ENCODE results near the gene ARSJ.

The ARSJ gene

GRCh38 chr4:113982181-113982580, 2.7 kb upstream of the ARSJ start:
- no peak for DNase-seq

- no peak for DNase-seq
Measured at GRCh38 chr4:113981591-113981990, 2.1 kb upstream of the ARSJ start.

GRCh38 chr4:113979905-113980615, 613 bp upstream of the ARSJ start:
- DNase-seq, result no peak

GRCh38 chr4:113978561-113979147, 793 bp downstream of the ARSJ start:
- DNase-seq, result no peak

GRCh38 chr4:113978105-113978504, 1.3 kb downstream of the ARSJ start:
- no peak for DNase-seq

DNA sequence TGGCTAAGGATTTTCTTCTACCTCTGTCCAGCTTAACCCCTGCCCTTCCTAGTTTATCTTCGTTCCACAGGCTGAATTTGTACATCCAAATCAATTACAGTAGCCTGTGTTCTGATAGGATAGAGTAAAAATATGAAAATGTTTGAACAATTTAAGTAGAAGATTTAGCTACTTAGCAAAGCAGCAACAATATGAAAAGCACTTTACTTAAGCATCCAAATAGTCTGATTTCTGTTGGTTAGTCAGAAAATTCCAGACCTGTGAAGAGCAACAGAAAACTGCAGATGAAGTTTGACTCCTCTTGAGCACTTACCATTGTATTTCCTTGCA, 2.0 kb downstream of the ARSJ start:
- no peak for DNase-seq

GRCh38 chr4:113976741-113977525, 2.5 kb downstream of the ARSJ start:
- DNase-seq, result no peak

- DNase-seq, result no peak
Measured at GRCh38 chr4:113975578-113975977, 3.9 kb downstream of the ARSJ start.

- DNase-seq, result no peak
Measured at GRCh38 chr4:113974467-113974866, 5.0 kb downstream of the ARSJ start.

DNA sequence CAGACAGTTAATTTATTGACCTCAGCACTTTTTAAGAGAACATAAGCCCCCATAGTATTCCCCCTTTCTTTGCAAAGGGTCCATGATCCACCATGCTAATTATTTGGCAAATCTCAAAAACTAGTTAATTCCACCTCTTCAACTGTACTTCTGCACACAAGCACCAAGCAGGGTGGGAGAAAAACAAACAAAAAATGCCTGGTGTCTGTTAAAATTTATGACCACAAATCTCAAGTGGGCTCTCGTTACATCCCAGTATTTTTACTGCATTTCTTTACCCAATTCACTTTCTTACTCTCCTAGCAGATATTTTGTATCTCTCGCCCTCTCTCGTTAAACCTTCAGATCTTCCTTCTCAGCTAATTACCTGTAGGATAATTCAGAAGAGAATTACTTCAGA, 6.1 kb downstream of the ARSJ start:
- DNase-seq, result no peak

DNA sequence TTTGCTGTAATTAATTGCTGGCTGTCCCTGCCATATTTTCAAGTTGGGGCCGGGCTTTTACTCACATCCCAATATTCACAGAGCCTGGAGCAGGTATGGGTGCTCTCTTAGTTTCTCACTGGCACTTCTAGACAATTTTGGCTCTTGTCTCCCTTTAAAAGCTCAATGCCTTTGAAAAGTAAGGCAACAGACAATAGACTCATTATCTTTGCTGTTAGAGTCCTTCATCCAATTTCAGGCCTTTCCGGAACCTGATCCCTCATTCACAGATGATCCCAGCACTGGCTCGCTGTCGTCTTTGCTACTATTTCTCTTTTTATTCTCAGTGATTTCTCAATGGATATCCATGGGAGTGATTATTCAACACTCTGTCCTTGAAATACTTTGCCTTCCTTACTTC, 6.7 kb downstream of the ARSJ start:
- no peak for DNase-seq

GRCh38 chr4:113971706-113972360, 7.6 kb downstream of the ARSJ start:
- DNase-seq, result no peak

DNA sequence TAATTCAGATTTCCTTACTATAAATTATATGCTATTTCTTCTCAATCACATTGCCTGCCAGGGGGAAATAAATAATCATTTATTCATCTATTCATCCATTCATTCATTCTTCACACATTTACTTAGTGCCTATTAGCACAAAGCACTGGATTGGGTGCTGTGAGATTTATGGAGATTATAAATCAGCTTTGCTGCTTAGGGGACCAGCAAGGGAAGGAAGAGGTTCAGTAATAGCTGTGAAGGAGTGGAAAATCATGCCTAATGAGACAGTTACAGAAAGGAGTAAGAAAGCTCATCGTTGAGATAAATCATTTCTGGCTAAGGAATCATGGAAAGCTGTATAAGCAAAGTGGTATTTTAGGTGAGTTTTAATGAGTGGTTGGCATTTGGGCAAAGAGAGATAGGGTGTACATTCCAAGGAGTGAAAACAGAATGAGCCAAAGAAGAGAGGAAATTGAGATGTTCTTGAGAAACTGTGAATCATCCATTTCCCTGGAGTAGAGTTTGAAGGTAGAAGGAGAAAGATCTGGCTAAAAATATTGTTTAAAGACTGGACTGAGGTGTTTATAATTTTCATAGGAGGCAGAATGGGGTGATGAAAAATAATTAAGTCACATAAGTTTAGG, 9.6 kb downstream of the ARSJ start:
- DNase-seq, result no peak

DNA sequence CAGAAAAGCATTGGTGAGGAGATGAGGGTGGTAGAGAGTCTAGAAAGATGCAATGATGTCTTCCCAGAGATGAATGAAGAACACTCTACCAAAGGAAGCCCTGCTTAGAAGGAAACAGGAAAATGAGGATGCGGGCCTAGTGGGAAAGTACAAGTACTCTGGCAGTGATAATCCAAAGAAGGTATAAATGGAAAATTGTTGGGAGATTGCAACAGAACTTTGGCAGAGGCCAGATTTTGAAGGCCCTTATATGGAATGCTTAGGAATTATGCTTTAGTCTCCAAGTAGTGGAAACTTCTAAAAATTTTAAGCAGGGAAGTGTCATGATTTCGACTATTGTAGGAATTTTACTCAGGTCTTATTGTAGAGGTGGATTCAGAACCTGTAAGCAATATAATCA, 11.0 kb downstream of the ARSJ start:
- DNase-seq, result no peak

- DNase-seq, result no peak
Measured at GRCh38 chr4:113967687-113968086, 11.8 kb downstream of the ARSJ start.

DNA sequence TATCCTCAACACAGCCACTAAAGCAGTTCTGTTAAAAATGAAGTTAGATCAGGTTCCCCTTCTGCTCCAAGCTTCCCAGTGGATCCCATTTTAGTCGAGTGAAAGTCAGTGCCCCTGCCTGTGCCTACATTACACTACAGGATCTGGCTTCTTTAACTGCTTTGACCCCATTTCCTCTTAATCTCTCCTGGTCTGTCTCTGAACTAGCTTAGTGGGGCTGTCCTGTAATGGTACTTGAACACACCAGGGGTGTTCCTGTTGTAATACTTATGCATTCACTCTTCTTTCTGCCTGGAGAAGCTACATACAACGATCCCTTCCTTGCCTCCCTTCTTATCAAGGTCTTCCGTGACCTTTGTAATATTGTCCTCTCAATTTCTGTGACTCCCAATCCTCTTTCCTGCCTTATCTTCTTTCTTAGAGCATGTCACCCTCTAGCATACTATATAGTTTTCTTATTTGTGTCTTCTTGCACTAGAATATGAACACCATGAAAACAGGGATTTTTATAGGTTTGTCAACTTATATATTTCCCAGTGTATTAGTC, 16.7 kb downstream of the ARSJ start:
- DNase-seq, result no peak

DNA sequence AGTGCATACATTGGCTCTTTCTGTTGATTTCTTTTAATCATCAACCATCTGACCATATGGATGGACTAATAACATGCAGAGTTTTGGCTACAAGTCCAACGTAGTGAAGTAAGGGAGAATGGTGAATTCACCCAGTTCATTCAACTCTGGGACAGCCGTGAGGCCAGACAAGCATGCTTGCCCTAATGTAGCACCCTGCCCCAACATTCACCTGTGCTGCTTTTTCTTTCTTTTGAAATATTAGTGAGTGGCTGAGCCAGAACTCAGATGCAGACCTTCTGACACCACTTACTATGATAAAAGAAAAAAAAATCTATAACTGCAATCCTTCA, 17.5 kb downstream of the ARSJ start:
- no peak for DNase-seq

- no peak for DNase-seq
Measured at GRCh38 chr4:113960684-113961321, 18.6 kb downstream of the ARSJ start.

GRCh38 chr4:113959539-113959937, 19.9 kb downstream of the ARSJ start:
- no peak for DNase-seq

DNA sequence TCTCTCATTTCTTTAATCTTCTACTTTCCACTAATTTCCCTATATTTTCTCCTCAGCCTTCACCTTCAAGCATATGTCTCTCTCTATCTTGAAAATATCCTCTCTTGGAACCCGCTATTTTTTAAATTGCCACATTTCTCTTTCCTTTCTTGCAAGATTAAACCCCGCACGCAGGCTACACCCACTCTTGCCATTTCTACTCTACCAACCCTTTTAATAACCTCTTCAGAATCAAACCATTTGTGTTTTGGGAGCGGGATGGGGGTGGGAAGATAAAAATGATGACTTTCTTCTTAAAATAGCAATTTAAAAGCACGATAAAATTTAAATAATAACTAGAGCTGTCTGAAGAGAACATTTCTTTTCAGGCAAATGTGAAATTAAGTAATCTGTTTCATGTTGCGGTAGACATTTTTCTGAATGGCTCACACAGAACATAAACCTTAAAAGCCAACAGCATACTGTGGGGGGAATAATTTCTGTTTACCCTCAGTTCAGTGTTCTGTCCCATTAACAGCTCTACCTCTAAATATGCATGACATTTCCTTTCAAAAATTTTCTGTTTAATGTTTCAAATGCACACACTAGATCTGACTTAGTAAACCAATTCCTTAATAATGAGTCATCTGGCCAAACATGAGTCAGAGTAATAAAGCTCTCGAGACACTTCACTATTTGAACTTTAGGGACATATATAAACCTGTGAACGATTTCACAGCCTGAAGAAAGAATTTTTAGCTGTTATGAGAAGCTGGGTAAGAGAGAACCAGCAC, 20.5 kb downstream of the ARSJ start:
- no peak for DNase-seq

DNA sequence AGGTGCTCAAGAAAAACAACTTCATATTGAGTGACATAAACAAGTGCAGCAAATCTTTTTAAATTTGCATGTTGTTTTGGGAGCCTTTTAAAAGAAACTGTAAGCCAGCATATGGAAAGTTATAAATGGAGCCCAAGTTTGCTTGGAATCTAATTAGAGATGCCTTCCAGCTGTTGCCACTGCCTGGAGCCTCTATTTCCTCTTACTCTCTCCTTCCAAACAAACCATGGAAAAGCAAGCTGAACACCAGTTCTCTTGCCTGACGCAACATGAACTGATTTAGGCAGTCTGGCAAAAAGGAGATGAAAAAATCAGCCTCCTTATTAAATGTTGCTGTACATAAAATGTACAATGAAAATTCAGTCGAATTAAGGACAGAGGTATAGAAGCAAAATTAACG, 21.5 kb downstream of the ARSJ start:
- DNase-seq, result no peak

- no peak for DNase-seq
Measured at GRCh38 chr4:113955948-113956347, 23.5 kb downstream of the ARSJ start.

Data from GF-D8 (cell line).